Stimulated activated CD8-positive, alpha-beta memory T cell treated with anti-CD3 and anti-CD28 coated beads, Interleukin-7, amount 100 ng/mL, for 4 hours (primary cell): Measurements from ENCODE around the gene CLECL1.
"Not testable (repeated sequence)": the region's sequence is repeated elsewhere in the genome, so short reads cannot be mapped to it uniquely, and the experiment has no call there.

Experiments
- DNase-seq, 2 donors: peaks; one replicate each; pipeline ENCODE4 v3.0.0-alpha.2; 2020; ENCODE audit warnings: low read depth in 2 of 2

The CLECL1 gene

GRCh38 chr12:9721394-9722092, 11.4 kb downstream of the CLECL1 start:
- no peak for DNase-seq

- no peak for DNase-seq
Observed at GRCh38 chr12:9719790-9720189, 13.1 kb downstream of the CLECL1 start.

GRCh38 chr12:9718968-9719367, 13.9 kb downstream of the CLECL1 start:
- DNase-seq, result no peak

GRCh38 chr12:9717070-9717925, 15.6 kb downstream of the CLECL1 start:
- DNase-seq, result no peak

DNA sequence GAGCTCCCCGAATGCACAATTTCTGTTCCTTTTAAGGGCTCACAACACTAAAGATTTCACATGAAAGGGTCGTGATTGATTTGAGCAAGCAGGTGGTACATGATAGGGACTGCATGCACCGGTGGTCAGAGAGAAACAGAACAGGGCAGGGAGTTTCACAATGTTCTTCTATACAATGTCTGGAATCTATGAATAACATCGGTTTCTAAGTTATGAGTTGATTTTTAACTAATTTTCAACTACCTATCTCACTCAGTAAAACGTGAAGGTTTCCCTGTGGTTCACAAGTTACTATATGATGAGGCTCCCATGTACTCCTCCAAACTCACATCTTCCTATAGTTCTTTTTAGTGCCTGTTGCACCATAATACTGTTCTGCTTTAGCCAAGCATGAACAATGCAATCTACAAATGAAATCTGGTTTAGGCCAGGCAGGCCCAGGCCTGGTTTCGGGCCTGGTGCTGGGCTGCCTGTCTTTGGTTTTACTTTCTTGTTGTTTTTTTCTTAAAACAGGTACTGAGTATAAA, 19.8 kb downstream of the CLECL1 start:
- not testable (repeated sequence) for DNase-seq

DNA sequence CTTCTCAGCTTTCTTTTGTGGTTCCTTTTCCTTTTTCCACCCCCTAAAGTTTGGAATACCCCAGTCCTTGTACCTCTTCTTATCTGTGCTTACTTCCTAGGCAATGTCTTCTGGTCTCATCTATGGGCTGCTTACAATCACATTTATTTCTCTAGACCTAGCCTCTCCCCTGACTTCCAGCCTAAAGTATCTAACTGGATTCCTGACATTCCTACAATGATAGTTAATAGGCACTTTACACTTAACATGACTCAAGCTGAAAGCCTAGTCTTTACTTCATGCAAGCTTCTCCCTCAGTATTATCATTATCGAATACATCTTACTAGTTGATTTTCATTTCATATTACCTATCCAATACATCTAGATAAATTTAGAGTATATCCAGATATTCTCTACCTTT, 21.2 kb downstream of the CLECL1 start:
- no peak for DNase-seq

- DNase-seq, result no peak
Observed at GRCh38 chr12:9710584-9711375, 22.1 kb downstream of the CLECL1 start.

DNA sequence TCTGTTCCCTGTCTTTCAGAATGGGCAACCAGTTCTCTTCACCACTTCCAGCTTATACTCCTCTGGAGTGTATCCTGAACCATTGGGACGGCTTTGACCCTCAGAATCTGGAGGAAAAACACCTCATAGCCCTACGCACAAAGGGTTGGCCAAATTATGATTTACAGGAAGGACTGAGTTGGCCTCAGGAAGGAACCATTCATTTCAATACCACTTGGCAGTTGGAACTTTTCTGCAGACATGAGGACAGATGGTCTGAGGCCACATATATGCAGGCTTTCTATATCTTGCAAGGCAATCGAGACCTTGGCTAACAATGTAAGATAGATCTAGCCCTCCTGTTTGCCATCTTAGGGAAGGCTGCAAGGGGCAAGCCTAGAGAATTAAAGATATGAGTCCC, 24.0 kb downstream of the CLECL1 start:
- DNase-seq, result no peak

GRCh38 chr12:9707864-9708808, 24.8 kb downstream of the CLECL1 start:
- DNase-seq, result peak; percentile 53 to 54

DNA sequence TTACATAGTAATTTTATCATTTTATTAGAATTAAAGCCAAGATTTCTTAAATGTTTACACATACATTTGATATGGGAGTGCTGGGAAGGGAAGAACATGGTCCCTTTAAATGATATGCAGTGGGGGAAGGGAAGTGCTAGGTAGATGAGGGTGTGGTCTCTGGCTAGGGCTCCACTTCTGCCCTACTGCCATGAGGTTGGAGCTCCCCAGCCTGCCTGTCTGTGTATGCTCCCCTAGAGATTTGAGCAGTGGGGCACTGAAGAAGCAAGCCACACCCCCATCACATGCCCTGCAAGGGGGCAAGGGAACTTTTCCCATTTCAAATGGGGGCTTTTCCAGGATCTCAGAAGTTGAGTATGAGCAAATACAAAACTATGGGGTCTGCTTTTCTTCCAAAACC, 25.5 kb downstream of the CLECL1 start:
- DNase-seq, result no peak

GRCh38 chr12:9706086-9706685, 26.7 kb downstream of the CLECL1 start:
- DNase-seq, result no peak

- DNase-seq, result not testable (repeated sequence)
Observed at GRCh38 chr12:9704561-9704960, 28.3 kb downstream of the CLECL1 start.

DNA sequence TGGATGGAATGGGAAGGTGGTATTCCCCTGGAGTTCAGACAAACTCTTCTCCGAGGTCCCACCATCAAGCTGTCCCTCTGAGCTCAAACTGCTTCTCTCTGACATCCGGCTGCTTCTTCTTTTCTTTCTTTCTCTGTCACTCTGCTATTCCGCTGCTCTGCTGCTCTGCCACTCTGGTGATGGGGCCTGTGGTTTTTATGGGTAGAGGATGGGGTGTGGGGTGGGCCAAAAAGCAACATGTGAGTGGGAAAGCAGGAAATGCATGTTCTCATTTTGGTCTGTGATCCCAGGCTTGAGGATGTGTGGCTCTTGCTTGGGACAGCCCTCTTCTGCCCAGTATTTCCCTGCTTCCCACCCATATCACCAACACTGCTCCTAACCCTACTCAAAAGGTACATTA, 30.6 kb downstream of the CLECL1 start:
- no peak for DNase-seq

GRCh38 chr12:9701380-9702154, 31.3 kb downstream of the CLECL1 start:
- DNase-seq, result no peak

DNA sequence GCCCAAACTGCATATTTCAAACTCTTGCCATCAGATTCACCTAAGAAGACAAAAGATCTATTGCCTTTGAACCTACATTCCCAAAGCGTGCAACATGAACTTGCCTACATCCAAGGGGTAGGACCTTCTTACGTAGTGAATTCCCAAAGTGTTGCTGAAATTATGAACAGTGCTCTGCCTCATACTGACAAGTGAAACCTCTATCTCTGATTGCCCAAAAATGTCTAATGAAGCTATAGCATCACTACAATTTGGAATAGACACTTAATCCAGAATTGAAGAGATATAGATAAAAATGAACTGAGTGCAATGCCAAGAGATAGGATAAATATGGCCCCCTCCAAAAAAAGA, 32.3 kb downstream of the CLECL1 start:
- DNase-seq, result no peak

DNA sequence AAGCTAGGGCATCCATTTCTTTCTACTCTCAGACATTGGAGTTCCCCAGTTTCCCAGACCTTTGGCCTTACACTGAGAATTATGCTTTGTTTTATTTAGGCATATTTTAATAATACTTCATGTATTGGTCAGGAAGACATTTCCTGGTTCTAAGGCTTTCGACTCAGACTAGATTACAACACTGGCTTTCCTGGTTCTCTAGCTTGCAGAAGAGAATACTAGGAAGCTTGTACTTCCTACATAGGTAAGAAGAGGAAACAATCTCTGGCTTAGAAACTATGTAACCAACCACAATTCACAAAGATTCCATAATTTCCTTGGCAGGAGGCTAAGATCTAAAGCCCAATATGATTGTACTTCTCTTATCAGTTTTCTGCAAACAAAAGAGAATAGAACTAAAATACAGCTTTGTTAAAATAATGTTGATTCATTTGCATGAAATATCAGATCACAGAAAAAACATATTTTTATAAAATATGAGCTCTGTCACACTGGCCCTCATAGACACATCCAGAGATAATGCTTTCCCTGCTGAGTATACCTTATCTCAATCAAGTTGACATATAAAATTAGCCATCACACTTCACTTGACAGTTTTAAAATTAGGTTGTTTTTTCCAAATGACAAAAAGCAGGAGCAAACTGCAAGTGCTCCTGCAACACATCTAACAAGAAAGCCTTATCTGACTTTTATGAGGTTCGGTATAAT, 32.8 kb downstream of the CLECL1 start:
- DNase-seq, result no peak

DNA sequence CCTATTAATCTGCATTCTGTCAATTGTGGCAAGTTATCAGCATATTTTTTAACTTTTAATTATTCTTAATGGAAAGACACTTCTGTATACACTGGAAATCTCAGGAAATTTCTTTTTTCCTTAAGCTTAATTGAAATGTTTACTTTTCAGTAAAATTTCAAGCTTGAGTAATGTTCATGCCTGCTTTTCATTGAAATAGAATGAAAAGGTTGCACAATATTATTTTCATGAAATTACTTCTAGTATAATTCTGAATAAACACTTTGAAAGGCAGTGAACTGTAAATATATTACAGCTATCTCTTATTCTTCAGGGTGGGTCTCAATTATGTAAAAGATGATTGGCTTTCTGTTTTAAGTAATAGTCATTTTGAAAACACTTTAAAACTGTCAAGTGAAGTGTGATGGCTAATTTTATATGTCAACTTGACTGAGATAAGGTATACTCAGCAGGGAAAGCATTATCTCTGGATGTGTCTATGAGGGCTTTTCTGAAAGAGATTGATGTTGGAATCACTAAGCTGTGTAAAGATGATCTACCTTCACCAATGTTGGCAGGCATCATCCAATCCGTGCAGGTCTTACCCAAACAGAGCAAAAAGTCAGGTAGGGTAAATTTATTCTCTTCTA, 33.5 kb downstream of the CLECL1 start:
- no peak for DNase-seq

- no peak for DNase-seq
Observed at GRCh38 chr12:9698681-9699080, 34.2 kb downstream of the CLECL1 start.

- no peak for DNase-seq
Observed at GRCh38 chr12:9697619-9698018, 35.3 kb downstream of the CLECL1 start.
